HG02973 (cell line): ENCODE data around the gene HMGCL.
"Not testable (repeated sequence)": the region's sequence is repeated elsewhere in the genome, so short reads cannot be mapped to it uniquely, and the experiment has no call there.

Experiments
- ATAC-seq: cut with Tn5 transposase; IDR thresholded peaks from one replicate; pipeline ENCODE4 v1.9.1; 2021; ENCODE audit warnings: moderate library complexity; ENCODE audit not compliant: unreplicated experiment

The HMGCL gene

GRCh38 chr1:23825076-23825761 is at the start of gene HMGCL:
HMGCL (minus strand) TSS chr1:23825429; CDS start chr1:23825415, 14 bp downstream.
- peak; percentile 69 for ATAC-seq

GRCh38 chr1:23872421-23872820 is 47.2 kb upstream of the HMGCL start:
- ATAC-seq: no peak

GRCh38 chr1:23869051-23869450 is 43.8 kb upstream of the HMGCL start:
- ATAC-seq: no peak

GRCh38 chr1:23868557-23869016 is 43.4 kb upstream of the HMGCL start:
- ATAC-seq: peak; percentile 14

- ATAC-seq: peak; percentile 78
Measured at GRCh38 chr1:23867895-23868556, 42.8 kb upstream of the HMGCL start, which contains the start of gene FUCA1. FUCA1 (minus strand) TSS chr1:23868290; CDS start chr1:23868286, 4 bp downstream.

- no peak for ATAC-seq
Measured at GRCh38 chr1:23867542-23867894, 42.3 kb upstream of the HMGCL start.

- ATAC-seq: no peak
Measured at GRCh38 chr1:23865543-23865930, 40.3 kb upstream of the HMGCL start.

GRCh38 chr1:23864801-23865542 is 39.7 kb upstream of the HMGCL start:
- ATAC-seq: no peak

GRCh38 chr1:23862640-23863039 is 37.4 kb upstream of the HMGCL start:
- ATAC-seq: no peak

- no peak for ATAC-seq
Measured at GRCh38 chr1:23854568-23854967, 29.3 kb upstream of the HMGCL start.

GRCh38 chr1:23853124-23853523 is 27.9 kb upstream of the HMGCL start:
- ATAC-seq: not testable (repeated sequence)

- not testable (repeated sequence) for ATAC-seq
Measured at GRCh38 chr1:23851406-23851805, 26.2 kb upstream of the HMGCL start.

GRCh38 chr1:23848673-23849616 is 23.7 kb upstream of the HMGCL start:
- ATAC-seq: no peak

GRCh38 chr1:23847482-23848095 is 22.4 kb upstream of the HMGCL start:
- not testable (repeated sequence) for ATAC-seq

- ATAC-seq: no peak
Measured at GRCh38 chr1:23845163-23845562, 19.9 kb upstream of the HMGCL start.

- no peak for ATAC-seq
Measured at GRCh38 chr1:23843644-23844043, 18.4 kb upstream of the HMGCL start.

- ATAC-seq: no peak
Measured at GRCh38 chr1:23838401-23838866, 13.2 kb upstream of the HMGCL start.

- no peak for ATAC-seq
Measured at GRCh38 chr1:23837908-23838307, 12.7 kb upstream of the HMGCL start.

- ATAC-seq: no peak
Measured at GRCh38 chr1:23836037-23836436, 10.8 kb upstream of the HMGCL start.

GRCh38 chr1:23834156-23834555 is 8.9 kb upstream of the HMGCL start:
- ATAC-seq: not testable (repeated sequence)
